HG02870 (cell line): ENCODE results near the gene SMURF1.

Source experiments
- ATAC-seq: cut with Tn5 transposase; IDR thresholded peaks from one replicate; pipeline ENCODE4 v1.9.1; 2021; ENCODE audit warnings: mild to moderate bottlenecking, moderate library complexity; ENCODE audit not compliant: unreplicated experiment

The SMURF1 gene

GRCh38 chr7:99008921-99009530 lies 134.9 kb downstream of the SMURF1 start:
- no peak for ATAC-seq

- no peak for ATAC-seq
These were observed 135.7 kb downstream of the SMURF1 start for GRCh38 chr7:99008181-99008631.

- ATAC-seq, result no peak
These were observed 137.0 kb downstream of the SMURF1 start for GRCh38 chr7:99006739-99007424.

GRCh38 chr7:99005776-99006175 lies 138.1 kb downstream of the SMURF1 start:
- no peak for ATAC-seq

GRCh38 chr7:99004781-99005500 lies 139.0 kb downstream of the SMURF1 start:
- ATAC-seq, result no peak

GRCh38 chr7:99004216-99004615 lies 139.7 kb downstream of the SMURF1 start:
- ATAC-seq, result no peak

- no peak for ATAC-seq
These were observed 140.5 kb downstream of the SMURF1 start for GRCh38 chr7:99003419-99003818.

- ATAC-seq, result no peak
These were observed 141.1 kb downstream of the SMURF1 start for GRCh38 chr7:99002827-99003212.

- ATAC-seq, result no peak
These were observed 141.6 kb downstream of the SMURF1 start for GRCh38 chr7:99002148-99002826.

GRCh38 chr7:99001482-99002147 lies 142.3 kb downstream of the SMURF1 start:
- no peak for ATAC-seq

GRCh38 chr7:99000904-99001465 lies 142.9 kb downstream of the SMURF1 start:
- no peak for ATAC-seq

- ATAC-seq, result no peak
These were observed 143.6 kb downstream of the SMURF1 start for GRCh38 chr7:99000196-99000903.

GRCh38 chr7:98998821-98999725 lies 144.8 kb downstream of the SMURF1 start:
- no peak for ATAC-seq

- ATAC-seq, result no peak
These were observed 146.1 kb downstream of the SMURF1 start for GRCh38 chr7:98997846-98998245.

GRCh38 chr7:98996150-98996552 lies 147.8 kb downstream of the SMURF1 start:
- no peak for ATAC-seq

- no peak for ATAC-seq
These were observed 148.3 kb downstream of the SMURF1 start for GRCh38 chr7:98995523-98996149.

- ATAC-seq, result no peak
These were observed 148.8 kb downstream of the SMURF1 start for GRCh38 chr7:98995111-98995510.
